Stimulated activated CD4-positive, alpha-beta T cell treated with anti-CD3 and anti-CD28 coated beads, Interleukin-12 subunit alpha, Interleukin-12 subunit beta, amount 100 ng/mL, for 24 hours (primary cell): Measurements from ENCODE around the gene ATMIN.

Experiments
- DNase-seq, 2 experiments: peaks; one replicate each; pipeline ENCODE4 v3.0.0-alpha.2; 2020; ENCODE audit warnings: low read depth in 2 of 2

Gene ATMIN

GRCh38 chr16:81069063-81069462 is 33.4 kb downstream of the ATMIN start:
- no peak for DNase-seq

DNA sequence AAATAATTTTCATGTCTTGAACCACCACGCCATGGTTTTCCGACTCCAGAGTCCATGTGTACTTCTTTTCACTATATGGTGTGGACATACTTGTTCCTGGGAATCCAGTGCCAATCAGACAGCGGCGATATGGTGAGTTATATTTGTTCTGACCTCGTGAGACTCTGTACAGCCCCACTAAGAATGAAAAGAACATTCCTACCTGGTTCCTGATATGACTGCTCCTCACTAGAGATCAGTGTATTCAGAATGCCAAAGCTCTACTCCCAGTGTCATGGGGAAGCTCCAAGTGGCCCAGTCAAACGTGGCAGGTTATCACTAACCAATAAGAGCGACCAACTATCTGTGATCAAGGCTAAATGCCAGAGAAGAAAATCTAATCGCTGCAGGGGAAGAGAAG is 35.3 kb downstream of the ATMIN start:
- no peak for DNase-seq

DNA sequence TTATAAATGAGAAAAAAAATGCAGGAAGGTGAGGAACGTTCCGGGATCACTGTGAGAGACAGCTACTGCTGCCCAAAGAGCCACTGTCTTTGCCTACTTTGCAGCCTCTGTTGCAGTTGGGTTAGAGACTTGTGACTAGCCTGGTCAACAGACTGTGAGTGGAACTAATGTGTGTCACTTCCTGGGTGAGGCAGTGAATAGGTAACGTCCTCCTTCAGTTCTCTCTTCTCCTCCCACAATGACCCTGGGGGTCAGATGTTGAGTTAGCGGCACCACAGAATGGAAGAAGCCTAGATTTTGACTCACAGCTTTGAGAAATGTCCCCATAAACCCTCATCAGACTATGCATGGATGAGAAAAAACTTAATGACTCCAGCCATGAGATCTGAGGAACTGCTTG is 36.2 kb downstream of the ATMIN start:
- DNase-seq, result no peak

DNA sequence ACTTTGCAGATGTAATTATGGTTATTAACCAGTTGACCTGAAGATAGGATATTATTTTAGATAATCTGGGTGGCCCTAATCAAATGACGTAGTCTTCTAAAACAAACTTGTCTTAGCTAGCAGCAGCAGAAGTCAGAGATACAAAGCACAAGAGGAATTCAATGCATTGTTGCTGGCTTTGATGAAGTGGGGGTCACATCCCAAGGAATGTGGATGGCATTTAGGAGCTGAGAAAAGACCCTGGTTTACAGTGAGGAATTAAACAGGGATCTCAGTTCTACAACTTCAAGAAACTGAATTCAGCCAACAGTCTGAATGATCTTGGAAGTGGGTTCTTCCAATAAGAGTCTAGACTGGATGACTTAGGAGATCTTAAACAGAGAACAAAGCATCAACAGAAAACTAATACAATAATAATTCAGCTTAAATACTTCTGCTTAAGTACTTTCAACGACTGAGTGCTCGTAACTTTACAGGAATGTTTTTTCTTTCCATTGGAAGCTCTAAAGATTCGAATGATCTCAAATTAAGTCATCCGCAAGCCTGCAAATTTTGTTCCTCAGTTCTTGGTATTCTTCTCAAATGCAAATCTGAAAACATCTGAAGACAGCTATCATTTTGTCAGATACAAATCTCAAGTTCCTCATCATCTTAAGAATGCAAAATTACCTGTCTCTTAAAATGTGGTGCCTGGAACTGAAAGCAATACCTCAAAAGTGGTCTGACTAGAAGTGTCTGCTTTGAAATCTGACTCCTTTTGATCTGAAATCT is 38.1 kb downstream of the ATMIN start:
- DNase-seq, result no peak

DNA sequence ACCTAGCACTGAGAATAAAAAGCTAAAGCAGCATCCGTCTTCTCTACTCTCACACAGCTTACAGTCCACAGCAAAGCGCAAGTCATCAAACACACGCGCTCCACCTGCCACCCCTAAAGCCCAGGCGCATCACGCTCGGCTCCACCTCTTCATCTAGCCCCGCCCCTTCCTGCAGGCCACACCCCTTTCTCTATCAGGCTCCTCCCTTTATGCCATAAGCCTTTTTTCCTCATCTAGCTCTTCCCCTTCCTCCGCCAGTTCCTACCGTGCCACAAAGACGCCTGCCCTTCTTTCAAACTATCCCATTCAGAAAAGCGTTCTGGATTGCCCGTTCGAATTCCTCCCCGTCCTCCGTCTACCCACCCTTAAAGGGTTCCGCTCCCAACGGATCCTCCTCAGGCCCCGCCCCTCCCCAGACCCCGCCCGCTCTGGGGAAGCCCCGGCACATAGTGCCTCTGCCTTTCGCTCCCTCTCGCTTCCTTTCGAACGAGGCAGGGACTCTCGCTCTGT is 41.0 kb downstream of the ATMIN start:
- peak; percentile 87 to 93 for DNase-seq

- peak; percentile 97 to 98 for DNase-seq
These were observed 41.7 kb downstream of the ATMIN start, which contains the start of gene C16orf46 for GRCh38 chr16:81077076-81077940. TSS of gene C16orf46 (minus strand) at chr16:81077238. CDS start at chr16:81063955, 13,283 bp downstream.

DNA sequence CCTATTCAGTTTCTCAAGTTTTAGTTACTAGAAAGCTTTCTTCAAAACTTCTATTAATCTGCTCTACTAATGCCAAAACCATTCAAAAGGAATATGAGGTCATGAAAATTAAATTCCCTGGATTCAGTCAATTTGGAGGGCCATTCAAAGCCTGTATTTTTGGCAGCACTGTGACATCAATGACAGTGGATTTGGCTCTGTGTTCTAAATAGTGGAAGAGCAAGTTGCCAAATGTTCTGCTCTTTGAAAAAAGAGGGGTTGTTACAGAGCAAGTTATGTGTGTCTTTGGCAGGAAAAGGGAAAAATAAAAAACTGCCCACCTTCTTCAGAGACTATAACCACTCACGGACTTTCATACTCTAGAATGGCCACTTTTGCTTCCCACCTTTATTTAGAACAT is 44.6 kb downstream of the ATMIN start:
- DNase-seq, result no peak

DNA sequence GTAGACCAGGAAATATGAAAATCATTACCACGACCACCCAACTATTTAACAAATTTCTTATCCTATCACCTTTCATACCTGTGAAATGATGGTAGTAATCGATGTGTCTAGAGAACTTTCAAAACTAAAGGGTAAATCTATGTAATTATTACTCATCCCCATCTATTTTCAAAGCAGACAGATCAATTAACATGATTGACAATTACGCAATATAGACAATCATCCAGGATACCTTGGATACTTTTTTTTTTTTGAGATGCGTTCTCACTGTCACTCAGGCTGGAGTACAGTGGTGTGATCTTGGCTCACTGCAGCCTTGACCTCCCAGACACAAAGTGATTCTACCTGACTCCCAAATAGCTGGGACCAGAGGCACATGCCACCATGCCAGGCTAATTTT is 45.4 kb downstream of the ATMIN start:
- DNase-seq, result no peak

DNA sequence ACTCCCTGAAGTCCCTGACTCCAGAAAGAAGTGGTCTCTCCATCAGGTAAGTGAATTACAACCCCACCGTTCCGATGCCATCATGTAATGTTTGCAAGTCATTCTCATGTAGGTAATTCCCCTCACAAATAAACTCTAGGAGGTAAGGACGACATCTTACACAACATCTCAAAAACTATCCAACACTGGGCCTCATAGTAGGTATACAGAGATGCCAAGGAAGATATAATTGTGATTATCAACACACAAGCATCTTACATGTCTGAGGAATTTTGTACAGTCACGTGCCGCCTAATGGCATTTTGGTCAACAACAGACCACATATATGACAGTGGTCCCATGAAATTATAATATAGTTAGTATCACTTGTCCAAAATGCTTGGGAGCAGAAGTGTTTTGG is 53.2 kb downstream of the ATMIN start:
- DNase-seq, result no peak

DNA sequence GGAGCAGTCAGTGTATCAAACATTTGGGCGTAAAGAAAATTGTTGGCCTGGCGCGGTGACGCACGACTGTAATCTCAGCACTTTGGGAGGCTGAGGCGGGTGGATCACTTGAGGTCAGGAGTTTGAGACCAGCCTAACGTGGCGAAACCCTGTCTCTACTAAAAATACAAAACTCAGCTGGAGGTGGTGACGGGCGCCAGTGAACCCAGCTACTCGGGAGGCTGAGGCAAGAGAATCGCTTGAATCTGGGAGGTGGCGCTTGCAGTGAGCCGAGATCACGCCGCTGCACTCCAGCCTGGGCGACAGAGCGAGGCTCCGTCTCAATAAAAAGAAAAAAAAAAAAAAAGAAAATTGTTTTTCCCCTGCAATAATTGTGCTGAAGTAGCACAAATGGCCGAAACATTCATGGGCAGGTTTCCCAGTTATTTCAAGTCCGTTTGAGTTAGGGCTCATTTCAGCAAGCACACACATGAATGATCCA is 59.2 kb downstream of the ATMIN start:
- no peak for DNase-seq

DNA sequence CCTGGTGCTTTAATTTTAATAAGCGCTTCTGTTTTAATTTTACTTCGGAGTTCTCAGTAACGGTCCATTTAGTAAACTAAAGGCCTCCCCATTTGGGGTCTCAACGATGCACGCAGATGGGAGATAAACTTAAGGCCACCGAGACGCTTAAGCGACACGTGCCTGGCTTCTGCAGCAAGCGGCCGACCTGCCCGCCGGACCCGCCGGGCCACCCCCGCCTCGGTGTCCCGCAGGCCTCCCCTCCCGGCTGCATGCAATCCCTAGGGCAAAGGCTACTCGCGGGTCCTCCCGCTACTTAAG is 60.0 kb downstream of the ATMIN start:
- no peak for DNase-seq

DNA sequence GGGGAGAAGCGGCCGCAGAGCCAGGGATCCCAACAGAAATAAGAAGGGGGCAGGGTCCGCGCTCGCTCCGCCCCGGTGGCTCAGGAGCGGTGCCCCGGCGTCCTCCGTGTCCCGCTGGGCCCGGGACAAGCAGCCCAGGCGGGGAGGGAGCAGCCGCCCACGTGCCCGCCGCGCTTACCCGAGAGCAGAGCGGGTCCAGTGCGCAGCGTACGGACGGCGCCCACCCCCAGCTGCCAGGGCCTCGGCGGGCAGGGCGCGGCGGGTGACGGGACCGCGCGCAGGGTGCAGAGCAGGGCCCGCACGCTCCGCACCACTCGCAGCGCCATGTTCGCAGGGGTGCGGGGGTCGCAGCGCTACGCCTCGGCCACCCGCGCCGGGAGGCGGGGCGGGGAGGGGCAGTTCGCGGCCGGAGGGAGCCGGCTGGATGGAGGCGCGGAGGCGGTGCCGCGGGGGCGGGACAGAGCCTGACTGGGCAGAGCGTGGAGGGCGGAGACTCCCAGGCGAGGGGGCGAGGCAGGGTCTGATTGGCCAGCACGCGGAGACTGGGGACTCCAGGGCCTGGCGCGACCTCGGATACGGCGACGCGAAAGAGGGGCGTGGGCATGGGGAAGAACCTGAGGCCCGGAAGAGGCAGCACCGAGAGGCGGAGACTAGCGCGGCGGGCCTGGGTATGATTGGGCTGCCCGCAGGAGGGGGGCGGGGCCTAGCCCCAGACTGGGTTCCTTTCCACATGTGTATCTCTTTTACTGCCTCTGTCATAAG is 60.5 kb downstream of the ATMIN start, which contains the start of gene GCSH:
TSS of gene GCSH (minus strand) at position 443 of the 762 bp plus-strand sequence. CDS start at position 326, 117 bp downstream.
- DNase-seq, result peak; percentile 93 to 97

- no peak for DNase-seq
These were observed 61.1 kb downstream of the ATMIN start for GRCh38 chr16:81096715-81097208.
